HCT116 (cell line): Measurements from ENCODE around the gene ASRGL1. TPM values are rescaled to one million over a fixed set of nuclear protein-coding genes. Genes with fewer than 3 reads are reported as not detected.

Experiments used
- ATAC-seq: fragments of 200-7000 bp; cut with Tn5 transposase; 2 replicates; pipeline ENCODE4 v1.9.1; 2020; ENCODE audit warnings: mild to moderate bottlenecking, moderate library complexity
- BruUV-seq: library from RNA; stranded (reverse); fragments of 400-500 nt; replicated peaks from 2 replicates; lab custom pipeline; 2021; lab: Mats Ljungman, UMichigan
- CTCF ChIA-PET: fragments of 300-600 bp; sonication (Branson Sonifier 250); formaldehyde crosslinking; loops from one replicate; lab custom pipeline; 2021; ENCODE audit warnings: antibody characterized with exemption; lab: Charles Lee
- POLR2A ChIA-PET: fragments of 300-600, 350-600 bp; sonication (Branson Sonifier 250); formaldehyde crosslinking; loops from one replicate; lab custom pipeline; 2021; ENCODE audit warnings: antibody characterized with exemption; lab: Charles Lee
- RAD21 ChIA-PET, 2 experiments: fragments of 300-600 bp; sonication (Branson Sonifier 250); formaldehyde crosslinking; loops; one replicate each; lab custom pipeline; 2023; ENCODE audit warnings: low total read pairs in 2 of 2; ENCODE audit not compliant: uncharacterized antibody in 2 of 2, unreplicated experiment in 2 of 2, low non-redundant PET in 1 of 2; lab: Charles Lee
- DNase-seq: peaks from one replicate; pipeline ENCODE4 v3.0.0-alpha.2; 2010; ENCODE audit warnings: low read depth, low spot score
- H2AFZ ChIP-seq: fragments of 200-600 bp; shearing (Covaris generic), sonication (generic); 2 replicates; pipeline ENCODE4 v1.6.1; 2017; ENCODE audit warnings: low read depth, mixed run types, mixed read lengths, antibody characterized with exemption, low read length; ENCODE audit not compliant: poor library complexity, severe bottlenecking
- H3K27ac ChIP-seq: 2 replicates; pipeline ENCODE4 v1.5.1; 2012; ENCODE audit warnings: low read depth, low read length
- H3K27me3 ChIP-seq: fragments of 200-600 bp; sonication (generic); 2 replicates; pipeline ENCODE4 v1.6.1; 2016; ENCODE audit warnings: mixed run types, low read length, mixed read lengths; ENCODE audit not compliant: insufficient read depth
- H3K36me3 ChIP-seq, 2 experiments: fragments of 200-500 bp in 1 of 2; fragments of 200-600 bp in 1 of 2; sonication (Bioruptor generic) in 1 of 2; sonication (generic) in 1 of 2; 2 replicates each; pipeline versions ENCODE4 v1.5.1 to v1.6.1; 2014 to 2016; ENCODE audit warnings: low read length in 2 of 2, inconsistent platforms in 1 of 2, mixed read lengths in 1 of 2, mixed run types in 1 of 2; ENCODE audit not compliant: insufficient read depth in 2 of 2, control insufficient read depth in 1 of 2
- H3K4me1 ChIP-seq, 2 experiments: fragments of 200-600 bp in 1 of 2; sonication (generic) in 1 of 2; 2 replicates each; pipeline versions ENCODE4 v1.5.1 to v1.6.1; 2012 to 2017; ENCODE audit warnings: low read length in 2 of 2, inconsistent platforms in 1 of 2, mild to moderate bottlenecking in 1 of 2, mixed read lengths in 1 of 2, mixed run types in 1 of 2, moderate library complexity in 1 of 2; ENCODE audit not compliant: insufficient read depth in 2 of 2, control insufficient read depth in 1 of 2
- H3K4me2 ChIP-seq: fragments of 200-600 bp; sonication (generic); 2 replicates; pipeline ENCODE4 v1.6.1; 2017; ENCODE audit warnings: mixed run types, low read length, mixed read lengths
- H3K4me3 ChIP-seq, 2 experiments: fragments of 200-600 bp in 1 of 2; sonication (generic) in 1 of 2; replicated peaks in 1 of 2; 2 replicates each; pipeline ENCODE4 v1.5.1; 2011 to 2016; ENCODE audit warnings: low read length in 2 of 2, control low read depth in 1 of 2, low read depth in 1 of 2, mild to moderate bottlenecking in 1 of 2, mixed read lengths in 1 of 2, mixed run types in 1 of 2
- H3K79me2 ChIP-seq: fragments of 200-600 bp; sonication (generic); 2 replicates; pipeline ENCODE4 v1.6.1; 2017; ENCODE audit warnings: mild to moderate bottlenecking, mixed run types, low read length, moderate library complexity, mixed read lengths; ENCODE audit not compliant: insufficient read depth
- H3K9ac ChIP-seq: fragments of 200-600 bp; sonication (generic); 2 replicates; pipeline ENCODE4 v1.6.1; 2016; ENCODE audit warnings: low read length, mixed read lengths
- H3K9me2 ChIP-seq: fragments of 200-600 bp; sonication (generic), shearing (Covaris generic); 2 replicates; pipeline ENCODE4 v1.6.1; 2017; ENCODE audit warnings: mixed run types, mild to moderate bottlenecking, moderate library complexity; ENCODE audit not compliant: insufficient read depth
- H3K9me3 ChIP-seq, 2 experiments: fragments of 200-500 bp in 1 of 2; fragments of 200-600 bp in 1 of 2; sonication (Bioruptor generic) in 1 of 2; sonication (generic) in 1 of 2; 2 replicates each; pipeline ENCODE4 v1.6.1; 2014 to 2017; ENCODE audit warnings: low read length in 2 of 2, mixed read lengths in 2 of 2, inconsistent platforms in 1 of 2, low read depth in 1 of 2, mild to moderate bottlenecking in 1 of 2, mixed run types in 1 of 2, moderate library complexity in 1 of 2; ENCODE audit not compliant: control insufficient read depth in 1 of 2, insufficient read depth in 1 of 2
- H4K20me1 ChIP-seq: fragments of 200-600 bp; sonication (generic), shearing (Covaris generic); 2 replicates; pipeline ENCODE4 v1.6.1; 2017; ENCODE audit warnings: mixed run types, mild to moderate bottlenecking, moderate library complexity; ENCODE audit not compliant: insufficient read depth
- CBX3 ChIP-seq: IDR thresholded peaks from 2 replicates; pipeline ENCODE4 v1.6.1; 2012; ENCODE audit warnings: low read depth
- EGR1 ChIP-seq: IDR thresholded peaks from 2 replicates; pipeline ENCODE4 v1.6.1; 2012; ENCODE audit warnings: low read depth
- ELF1 ChIP-seq: IDR thresholded peaks from 2 replicates; pipeline ENCODE4 v1.6.1; 2012; ENCODE audit warnings: low read depth, borderline replicate concordance
- EZH2phosphoT487 ChIP-seq: fragments of 200-600 bp; IDR thresholded peaks from 2 replicates; pipeline ENCODE4 v1.6.1; 2018; ENCODE audit warnings: antibody characterized with exemption, borderline replicate concordance
- FOSL1 ChIP-seq: IDR thresholded peaks from 2 replicates; pipeline ENCODE4 v1.6.1; 2012; ENCODE audit warnings: low read depth
- JUND ChIP-seq: IDR thresholded peaks from 2 replicates; pipeline ENCODE4 v1.6.1; 2012
- POLR2A ChIP-seq: IDR thresholded peaks from 2 replicates; pipeline ENCODE4 v1.7.0; 2011; ENCODE audit warnings: borderline replicate concordance; ENCODE audit not compliant: insufficient read depth, insufficient read length; ENCODE audit errors: extremely low read depth
- POLR2AphosphoS5 ChIP-seq: IDR thresholded peaks from 2 replicates; pipeline ENCODE4 v1.6.1; 2011; ENCODE audit warnings: mild to moderate bottlenecking, low read depth, low read length, moderate library complexity
- RAD21 ChIP-seq: IDR thresholded peaks from 2 replicates; pipeline ENCODE4 v1.6.1; 2012; ENCODE audit warnings: low read depth, mild to moderate bottlenecking
- SIN3A ChIP-seq: IDR thresholded peaks from 2 replicates; pipeline ENCODE4 v1.6.1; 2012; ENCODE audit warnings: low read depth
- SP1 ChIP-seq: IDR thresholded peaks from 2 replicates; pipeline ENCODE4 v1.6.1; 2012; ENCODE audit warnings: low read depth
- SRF ChIP-seq: IDR thresholded peaks from 2 replicates; pipeline ENCODE4 v1.6.1; 2012; ENCODE audit warnings: low read depth
- TCF7L2 ChIP-seq: IDR thresholded peaks from 2 replicates; pipeline ENCODE4 v1.7.0; 2011; ENCODE audit warnings: borderline replicate concordance, inconsistent platforms; ENCODE audit not compliant: insufficient read depth, insufficient read length; ENCODE audit errors: extremely low read depth
- YY1 ChIP-seq: IDR thresholded peaks from 2 replicates; pipeline ENCODE4 v1.6.1; 2011; ENCODE audit warnings: low read length, low read depth, moderate library complexity, mild to moderate bottlenecking; ENCODE audit not compliant: insufficient replicate concordance; ENCODE audit errors: extremely low read depth
- ZFX ChIP-seq: fragments of 450-650 bp; IDR thresholded peaks from 2 replicates; pipeline ENCODE4 v1.6.1; 2017
- ZNF274 ChIP-seq: fragments of 200-500 bp; sonication (Bioruptor generic); IDR thresholded peaks from 2 replicates; pipeline ENCODE4 v1.6.1; 2014; ENCODE audit warnings: mild to moderate bottlenecking, low read depth, low read length, inconsistent platforms
- intact Hi-C: fragments of 100-400 bp; cut with micrococcal nuclease; formaldehyde crosslinking; loops from 2 replicates; pipeline ENCODE4 v1.10.0; 2022
- total RNA-seq: library from RNA; stranded (reverse); gene quantifications from one replicate; pipeline ENCODE4 v1.2.1, GENCODE V29; 2021; ENCODE audit not compliant: unreplicated experiment
- TF ChIP-seq, protein P1 (sequence below): IDR thresholded peaks from 2 replicates; pipeline ENCODE4 v1.6.1; 2012
- TF ChIP-seq, protein P2 (sequence below), 3 experiments: fragments of 200-600 bp in 1 of 3; sonication (generic) in 1 of 3; IDR thresholded peaks in 2 of 3; conservative IDR thresholded peaks in 1 of 3; 2 replicates each; pipeline ENCODE4 v1.5.1; 2012 to 2017; ENCODE audit warnings: low read depth in 2 of 3, low read length in 2 of 3, antibody characterized with exemption in 1 of 3, borderline replicate concordance in 1 of 3, control low read depth in 1 of 3, mild to moderate bottlenecking in 1 of 3, mixed read lengths in 1 of 3, mixed run types in 1 of 3, moderate library complexity in 1 of 3; ENCODE audit not compliant: insufficient read depth in 1 of 3
- TF ChIP-seq, protein P3 (sequence below): IDR thresholded peaks from 2 replicates; pipeline ENCODE4 v1.6.1; 2012; ENCODE audit warnings: low read depth

Gene ASRGL1
- total RNA-seq, 1 experiment from 2014 or later, result 27.6 TPM

- intact Hi-C loops, result no loop called here
- no peaks in the 10 kb centered on the region for H3K9me2 ChIP-seq
- no peak overlapping the region for H3K4me2 ChIP-seq
- RAD21 ChIA-PET, result no interaction called here
- DNase-seq (no peak), ATAC-seq (no peak)
- H3K27ac ChIP-seq, result no peak overlapping the region
- no peaks in the 10 kb centered on the region for H4K20me1 ChIP-seq
- no peaks in the 10 kb centered on the region for H3K79me2 ChIP-seq
- no peak overlapping the region for H2AFZ ChIP-seq
- no peaks in the 10 kb centered on the region for H3K4me1 ChIP-seq
- H3K9me3 ChIP-seq, result no peaks in the 10 kb centered on the region
- no peaks in the 10 kb centered on the region for H3K36me3 ChIP-seq
- H3K4me3 ChIP-seq, result no peak overlapping the region
- POLR2A ChIA-PET, result no interaction called here
- no peak overlapping the region for H3K9ac ChIP-seq
- no TSS peak for BruUV-seq
- TF ChIP-seq, protein P1, sequence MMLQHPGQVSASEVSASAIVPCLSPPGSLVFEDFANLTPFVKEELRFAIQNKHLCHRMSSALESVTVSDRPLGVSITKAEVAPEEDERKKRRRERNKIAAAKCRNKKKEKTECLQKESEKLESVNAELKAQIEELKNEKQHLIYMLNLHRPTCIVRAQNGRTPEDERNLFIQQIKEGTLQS, result no peak
- TF ChIP-seq EGR1 (no peak), CBX3 (no peak), ZFX (no peak), ELF1 (no peak), YY1 (no peak), POLR2A (no peak), FOSL1 (no peak), ZNF274 (no peak), SIN3A (no peak), TCF7L2 (no peak), POLR2AphosphoS5 (no peak), EZH2phosphoT487 (no peak), JUND (no peak), RAD21 (no peak), SP1 (no peak), SRF (no peak)
- TF ChIP-seq, protein P2, sequence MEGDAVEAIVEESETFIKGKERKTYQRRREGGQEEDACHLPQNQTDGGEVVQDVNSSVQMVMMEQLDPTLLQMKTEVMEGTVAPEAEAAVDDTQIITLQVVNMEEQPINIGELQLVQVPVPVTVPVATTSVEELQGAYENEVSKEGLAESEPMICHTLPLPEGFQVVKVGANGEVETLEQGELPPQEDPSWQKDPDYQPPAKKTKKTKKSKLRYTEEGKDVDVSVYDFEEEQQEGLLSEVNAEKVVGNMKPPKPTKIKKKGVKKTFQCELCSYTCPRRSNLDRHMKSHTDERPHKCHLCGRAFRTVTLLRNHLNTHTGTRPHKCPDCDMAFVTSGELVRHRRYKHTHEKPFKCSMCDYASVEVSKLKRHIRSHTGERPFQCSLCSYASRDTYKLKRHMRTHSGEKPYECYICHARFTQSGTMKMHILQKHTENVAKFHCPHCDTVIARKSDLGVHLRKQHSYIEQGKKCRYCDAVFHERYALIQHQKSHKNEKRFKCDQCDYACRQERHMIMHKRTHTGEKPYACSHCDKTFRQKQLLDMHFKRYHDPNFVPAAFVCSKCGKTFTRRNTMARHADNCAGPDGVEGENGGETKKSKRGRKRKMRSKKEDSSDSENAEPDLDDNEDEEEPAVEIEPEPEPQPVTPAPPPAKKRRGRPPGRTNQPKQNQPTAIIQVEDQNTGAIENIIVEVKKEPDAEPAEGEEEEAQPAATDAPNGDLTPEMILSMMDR (IDR thresholded peaks at IDR 0.05 in 2 of 3, conservative IDR thresholded peaks at IDR 0.05 in 1 of 3; ENCODE audit: borderline replicate concordance in 1 of 3, insufficient read depth in 1 of 3, low read depth in 2 of 3, low read length in 2 of 3), result no peak
- TF ChIP-seq, protein P3, sequence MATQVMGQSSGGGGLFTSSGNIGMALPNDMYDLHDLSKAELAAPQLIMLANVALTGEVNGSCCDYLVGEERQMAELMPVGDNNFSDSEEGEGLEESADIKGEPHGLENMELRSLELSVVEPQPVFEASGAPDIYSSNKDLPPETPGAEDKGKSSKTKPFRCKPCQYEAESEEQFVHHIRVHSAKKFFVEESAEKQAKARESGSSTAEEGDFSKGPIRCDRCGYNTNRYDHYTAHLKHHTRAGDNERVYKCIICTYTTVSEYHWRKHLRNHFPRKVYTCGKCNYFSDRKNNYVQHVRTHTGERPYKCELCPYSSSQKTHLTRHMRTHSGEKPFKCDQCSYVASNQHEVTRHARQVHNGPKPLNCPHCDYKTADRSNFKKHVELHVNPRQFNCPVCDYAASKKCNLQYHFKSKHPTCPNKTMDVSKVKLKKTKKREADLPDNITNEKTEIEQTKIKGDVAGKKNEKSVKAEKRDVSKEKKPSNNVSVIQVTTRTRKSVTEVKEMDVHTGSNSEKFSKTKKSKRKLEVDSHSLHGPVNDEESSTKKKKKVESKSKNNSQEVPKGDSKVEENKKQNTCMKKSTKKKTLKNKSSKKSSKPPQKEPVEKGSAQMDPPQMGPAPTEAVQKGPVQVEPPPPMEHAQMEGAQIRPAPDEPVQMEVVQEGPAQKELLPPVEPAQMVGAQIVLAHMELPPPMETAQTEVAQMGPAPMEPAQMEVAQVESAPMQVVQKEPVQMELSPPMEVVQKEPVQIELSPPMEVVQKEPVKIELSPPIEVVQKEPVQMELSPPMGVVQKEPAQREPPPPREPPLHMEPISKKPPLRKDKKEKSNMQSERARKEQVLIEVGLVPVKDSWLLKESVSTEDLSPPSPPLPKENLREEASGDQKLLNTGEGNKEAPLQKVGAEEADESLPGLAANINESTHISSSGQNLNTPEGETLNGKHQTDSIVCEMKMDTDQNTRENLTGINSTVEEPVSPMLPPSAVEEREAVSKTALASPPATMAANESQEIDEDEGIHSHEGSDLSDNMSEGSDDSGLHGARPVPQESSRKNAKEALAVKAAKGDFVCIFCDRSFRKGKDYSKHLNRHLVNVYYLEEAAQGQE, result no peak
- CTCF ChIA-PET, result no interaction called here
- H3K27me3 ChIP-seq, result no peaks in the 10 kb centered on the region
These were observed 80.9 kb downstream of the ASRGL1 start for GRCh38 chr11:62418136-62418535.
